Effector CD8-positive, alpha-beta T cell (primary cell): ENCODE measurements around the gene GPC5.
"Not testable (repeated sequence)": the region's sequence is repeated elsewhere in the genome, so short reads cannot be mapped to it uniquely, and the experiment has no call there.

Experiments
- DNase-seq: peaks from one replicate; lab custom pipeline; 2025; lab: John Stamatoyannopoulos, UW

GPC5 gene

DNA sequence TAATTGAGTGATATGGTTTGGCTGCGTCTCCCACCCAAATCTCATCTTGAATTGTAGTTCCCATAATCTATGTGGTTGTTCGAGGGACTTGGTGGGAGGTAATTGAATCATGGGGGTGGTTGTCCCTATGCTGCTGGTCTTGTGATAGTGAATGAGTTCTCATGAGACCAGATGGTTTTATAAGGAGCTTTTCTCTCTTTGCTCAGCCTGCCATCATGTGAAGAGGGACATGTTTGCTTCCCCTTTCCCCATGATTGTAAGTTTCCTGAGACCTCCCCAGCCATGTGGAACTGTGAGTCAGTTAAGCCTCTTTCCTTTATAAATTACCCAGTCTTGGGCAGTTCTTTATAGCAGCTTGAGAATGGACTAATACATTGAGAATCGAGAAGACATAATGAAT, 480.1 kb downstream of the GPC5 start:
- no peak for DNase-seq

GRCh38 chr13:91879360-91879759, 480.9 kb downstream of the GPC5 start:
- DNase-seq, result no peak

- DNase-seq, result no peak
Observed at GRCh38 chr13:91882918-91883317, 484.5 kb downstream of the GPC5 start.

GRCh38 chr13:91889641-91890040, 491.2 kb downstream of the GPC5 start:
- no peak for DNase-seq

DNA sequence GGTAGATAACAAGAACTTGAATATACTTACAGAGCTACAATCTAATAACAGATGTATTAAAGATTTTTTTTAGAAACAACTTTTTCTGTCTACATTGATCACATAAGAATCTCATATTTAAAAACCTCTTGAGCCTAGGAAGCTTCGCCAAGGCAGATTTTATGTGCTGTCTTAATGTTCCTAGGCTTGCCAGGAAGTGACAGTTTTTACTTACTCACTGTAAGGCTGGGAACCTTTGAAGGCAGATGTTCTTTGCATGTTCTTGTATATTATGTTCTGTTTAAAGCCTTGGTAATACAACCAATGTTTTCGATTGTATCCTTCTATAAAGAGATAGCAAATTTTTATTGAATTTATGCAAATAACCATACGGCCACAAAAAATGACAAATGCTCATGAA, 492.7 kb downstream of the GPC5 start:
- DNase-seq, result no peak

DNA sequence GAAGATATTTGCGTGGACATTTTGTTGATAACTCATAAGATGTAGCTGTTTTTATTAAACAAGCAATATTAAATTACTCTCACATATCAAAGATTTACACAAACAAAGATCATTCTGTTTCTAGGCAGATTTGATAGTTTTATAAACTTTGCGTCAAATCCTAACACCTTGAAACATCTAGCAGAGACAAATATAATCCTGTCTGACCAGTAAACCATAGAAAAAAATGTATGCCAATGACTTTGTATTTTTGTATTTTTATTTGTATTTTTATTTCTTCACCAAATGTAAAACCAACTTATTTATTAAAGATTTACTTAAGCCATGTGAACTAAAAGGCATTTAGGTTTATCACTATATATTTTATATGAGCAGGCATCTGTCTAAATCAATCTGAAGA, 494.6 kb downstream of the GPC5 start:
- DNase-seq, result no peak

GRCh38 chr13:91894316-91894715, 495.9 kb downstream of the GPC5 start:
- no peak for DNase-seq

DNA sequence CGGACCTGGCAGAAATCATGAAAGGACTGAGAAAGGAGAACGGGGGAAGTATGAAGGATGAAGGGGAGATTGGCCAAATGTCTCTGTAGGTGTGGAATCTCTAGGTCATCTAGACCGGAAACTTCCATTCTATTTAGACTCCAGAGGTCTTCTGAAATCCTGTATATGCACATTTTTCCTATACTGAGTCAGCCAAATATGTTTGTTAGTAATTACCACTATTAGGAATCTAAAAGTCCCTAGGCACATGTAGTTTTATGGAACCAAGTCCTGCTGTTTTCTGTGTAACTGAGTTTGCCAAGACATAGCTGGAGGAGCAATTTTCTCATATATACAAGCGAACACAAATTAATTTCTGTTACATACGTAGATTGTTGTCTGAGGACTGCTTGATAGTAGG, 498.1 kb downstream of the GPC5 start:
- DNase-seq, result no peak

DNA sequence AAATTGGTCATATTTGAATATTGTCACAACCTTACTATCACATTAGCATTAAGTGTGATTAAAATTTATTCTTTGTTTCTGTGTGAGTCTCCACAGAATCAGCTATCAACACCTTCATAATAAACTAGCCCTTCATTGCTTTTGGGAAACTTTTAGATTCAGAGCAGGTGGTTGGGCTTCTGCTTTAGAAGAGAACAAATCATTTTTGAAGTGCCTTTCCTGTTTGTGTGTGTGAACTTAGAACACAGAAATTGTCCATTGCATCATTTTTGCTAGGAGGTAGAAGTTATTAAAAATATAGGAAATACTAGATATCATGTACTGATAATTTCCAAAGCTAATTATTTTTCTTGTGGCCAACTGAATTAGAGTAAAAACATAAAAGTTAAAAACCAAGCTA, 500.6 kb downstream of the GPC5 start:
- DNase-seq, result not testable (repeated sequence)

GRCh38 chr13:91902291-91902690, 503.9 kb downstream of the GPC5 start:
- DNase-seq, result no peak

DNA sequence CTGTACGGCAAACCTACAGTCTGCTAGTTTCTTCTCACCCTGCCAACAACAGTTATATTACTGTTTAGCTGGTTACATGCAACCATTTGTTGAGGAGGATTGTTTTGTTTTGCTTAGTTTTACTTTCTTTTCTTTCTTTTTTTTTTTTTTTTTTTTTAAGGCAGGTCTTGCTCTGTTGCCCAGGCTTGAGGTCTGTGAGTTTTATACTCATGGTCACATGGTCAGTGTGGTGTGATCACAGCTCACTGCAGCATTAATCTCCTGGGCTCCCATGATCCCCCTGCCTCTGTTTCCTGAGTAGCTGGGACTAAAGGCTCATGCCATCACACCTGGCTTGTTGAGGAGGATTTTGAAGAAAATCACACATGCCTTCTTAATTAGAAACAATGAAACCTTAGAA, 505.6 kb downstream of the GPC5 start:
- no peak for DNase-seq

DNA sequence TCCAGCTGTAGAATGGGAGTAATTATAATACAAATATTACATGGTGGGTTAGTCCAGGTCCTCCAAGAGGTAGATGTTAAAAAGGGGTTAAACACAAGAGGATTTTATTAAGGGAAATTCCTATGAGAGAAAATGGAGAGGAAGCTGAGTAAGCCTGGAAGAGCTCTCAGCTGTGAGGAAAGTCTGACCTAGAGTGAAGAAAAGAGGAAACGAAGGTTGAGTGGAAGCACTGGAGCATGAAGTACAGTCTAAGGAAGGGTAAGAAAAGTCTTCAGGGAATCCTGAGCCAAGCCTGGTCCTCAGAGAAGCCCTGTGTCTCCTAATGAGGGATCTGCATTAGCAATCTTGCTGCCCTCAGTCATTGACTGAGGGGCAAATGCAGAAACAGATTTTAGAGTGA, 506.2 kb downstream of the GPC5 start:
- no peak for DNase-seq

DNA sequence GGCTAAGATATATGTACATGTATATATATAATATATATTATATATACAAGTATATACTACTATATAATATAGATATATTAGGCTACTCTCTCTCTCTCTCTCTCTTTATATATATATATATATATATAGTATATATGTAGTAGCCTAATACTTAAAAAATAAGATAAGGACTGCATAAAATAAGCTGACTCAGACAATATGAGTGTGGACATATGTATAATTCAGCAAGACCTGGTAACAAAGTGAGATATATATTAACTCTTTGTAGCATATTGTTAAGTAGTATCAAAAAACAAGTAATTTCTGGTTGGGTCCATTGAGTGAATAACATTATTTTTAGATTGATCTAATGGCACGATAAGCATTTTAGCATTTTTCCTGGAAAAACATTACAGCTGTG, 509.0 kb downstream of the GPC5 start:
- DNase-seq, result no peak

GRCh38 chr13:91909617-91910016, 511.2 kb downstream of the GPC5 start:
- DNase-seq, result no peak

GRCh38 chr13:91922969-91923592, 524.7 kb downstream of the GPC5 start:
- no peak for DNase-seq

DNA sequence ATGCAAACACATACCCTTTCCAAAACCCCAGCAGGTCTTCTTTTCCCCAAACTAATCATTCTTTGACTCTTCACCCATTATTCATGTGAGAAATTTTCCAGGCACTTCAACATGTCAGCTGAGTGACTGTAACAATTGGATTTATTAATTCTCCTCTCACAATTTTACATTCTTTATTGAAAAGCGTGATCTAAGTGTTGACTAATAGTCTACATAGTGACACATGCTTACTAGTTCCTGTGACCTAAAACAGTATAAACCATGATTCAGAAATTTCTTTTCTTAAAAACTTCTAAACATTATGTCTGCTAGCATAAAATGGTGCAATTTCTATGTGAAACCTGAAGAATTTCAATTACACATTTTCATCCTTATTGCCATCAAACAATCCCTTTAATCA, 532.3 kb downstream of the GPC5 start:
- no peak for DNase-seq

DNA sequence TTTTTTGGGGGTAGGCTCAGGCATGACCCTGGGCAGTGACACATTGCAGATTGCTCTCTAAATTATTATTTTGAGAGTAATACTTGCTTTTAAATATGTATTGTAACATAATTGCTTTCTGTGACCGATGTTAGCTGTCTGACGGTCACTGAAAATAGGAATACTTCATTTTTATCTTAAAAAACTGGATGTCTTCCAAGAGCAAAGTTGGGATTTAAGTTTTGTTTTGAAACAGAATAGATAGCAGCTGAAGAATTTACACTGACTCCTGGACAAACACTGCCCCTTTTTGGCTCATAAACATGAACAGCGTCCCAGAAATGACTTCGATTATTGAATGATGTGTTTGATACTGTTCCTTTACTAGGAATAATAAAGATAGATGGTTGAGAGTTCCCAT, 535.9 kb downstream of the GPC5 start:
- DNase-seq, result no peak

GRCh38 chr13:91946498-91947070, 548.2 kb downstream of the GPC5 start:
- no peak for DNase-seq

- DNase-seq, result no peak
Observed at GRCh38 chr13:91948736-91949135, 550.3 kb downstream of the GPC5 start.

- no peak for DNase-seq
Observed at GRCh38 chr13:91950803-91951202, 552.4 kb downstream of the GPC5 start.

DNA sequence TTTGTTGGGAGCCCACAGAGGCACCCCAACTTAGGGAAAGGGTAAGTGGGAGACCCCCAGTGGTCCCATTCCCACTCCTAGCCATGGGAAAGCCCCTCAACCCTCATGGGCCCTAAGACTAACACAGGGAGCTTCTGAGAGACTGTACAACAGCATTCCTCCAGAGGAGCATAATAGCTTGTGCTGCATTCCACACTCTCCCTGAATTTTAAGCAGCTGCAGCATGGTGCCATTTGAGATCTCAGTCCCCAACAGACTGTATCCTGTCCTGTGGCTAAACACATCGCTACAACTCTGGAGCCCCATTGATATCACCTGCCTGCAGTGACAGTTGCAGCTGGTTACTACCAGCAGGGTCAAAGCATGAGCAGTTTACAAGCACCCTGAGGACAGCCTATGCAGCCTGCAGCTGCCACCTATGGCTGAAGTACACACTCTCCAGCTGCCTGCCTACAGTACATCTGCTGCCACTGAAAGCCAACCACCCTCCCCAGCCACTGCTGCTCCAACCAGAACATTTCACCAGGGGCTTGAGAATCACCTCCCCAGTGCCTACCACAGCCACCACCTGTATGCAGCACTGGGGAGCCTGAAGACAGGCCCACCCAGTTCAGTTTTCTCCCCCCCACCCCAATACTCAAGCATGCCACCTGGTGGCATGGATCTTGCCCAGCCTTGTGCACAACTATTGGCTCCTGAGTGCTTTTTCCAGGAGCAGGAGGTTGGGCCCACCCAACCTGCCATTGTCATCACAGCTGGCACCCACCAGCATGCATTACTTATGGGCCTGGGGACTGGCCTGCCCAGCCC, 557.3 kb downstream of the GPC5 start:
- no peak for DNase-seq

- DNase-seq, result no peak
Observed at GRCh38 chr13:91960947-91961346, 562.5 kb downstream of the GPC5 start.

GRCh38 chr13:91962946-91963345, 564.5 kb downstream of the GPC5 start:
- DNase-seq, result no peak
